IMR-90 (cell line): ENCODE measurements around the gene LRRC1. TPM values are rescaled to one million over a fixed set of nuclear protein-coding genes. Genes with fewer than 3 reads are reported as not detected.

Experiments
- ATAC-seq: fragments of 200-7000 bp; cut with Tn5 transposase; 2 replicates; pipeline ENCODE4 v1.9.1; 2020; ENCODE audit warnings: low read depth, mild to moderate bottlenecking, moderate library complexity
- BruUV-seq: library from RNA; stranded (reverse); fragments of 400-500 nt; replicated peaks from 2 replicates; lab custom pipeline; 2021; lab: Mats Ljungman, UMichigan
- CTCF ChIA-PET: fragments of 300-600 bp; formaldehyde crosslinking; extraction: SDS; loops from one replicate; lab custom pipeline; 2021; ENCODE audit warnings: antibody characterized with exemption; lab: Yijun Ruan, JAX
- POLR2A ChIA-PET: fragments of 300-600 bp; sonication (Branson Sonifier 250); formaldehyde crosslinking; loops from one replicate; lab custom pipeline; 2022; ENCODE audit warnings: antibody characterized with exemption; ENCODE audit not compliant: unreplicated experiment; lab: Charles Lee
- DNase-seq: peaks from one replicate; pipeline ENCODE4 v3.0.0; 2013
- H2AFZ ChIP-seq: replicated peaks from 2 replicates; pipeline ENCODE3; 2013; ENCODE audit warnings: low read length, mild to moderate bottlenecking; ENCODE audit not compliant: poor library complexity
- H2AK5ac ChIP-seq: 2 replicates; pipeline ENCODE4 v1.6.1; 2013; ENCODE audit warnings: low read depth, low read length, inconsistent platforms
- H2AK9ac ChIP-seq: replicated peaks from 2 replicates; pipeline ENCODE3; 2013; ENCODE audit warnings: mild to moderate bottlenecking, low read depth, low read length, moderate library complexity; ENCODE audit not compliant: poor library complexity
- H2BK120ac ChIP-seq: 2 replicates; pipeline ENCODE4 v1.6.1; 2013; ENCODE audit warnings: low read depth, low read length, inconsistent platforms
- H2BK15ac ChIP-seq: 3 replicates; pipeline ENCODE4 v1.6.1; 2013; ENCODE audit warnings: low read depth, low read length, inconsistent platforms
- H2BK20ac ChIP-seq: 2 replicates; pipeline ENCODE4 v1.6.1; 2013; ENCODE audit warnings: low read depth, mild to moderate bottlenecking, inconsistent platforms, low read length, moderate library complexity
- H2BK5ac ChIP-seq: 2 replicates; pipeline ENCODE4 v1.6.1; 2013; ENCODE audit warnings: mild to moderate bottlenecking, low read depth, low read length, inconsistent platforms; ENCODE audit not compliant: poor library complexity, severe bottlenecking
- H3K14ac ChIP-seq: replicated peaks from 2 replicates; pipeline ENCODE4 v1.6.1; 2013; ENCODE audit warnings: low read depth, low read length, inconsistent platforms
- H3K18ac ChIP-seq: 2 replicates; pipeline ENCODE4 v1.6.1; 2013; ENCODE audit warnings: low read depth, low read length, control low read depth
- H3K23ac ChIP-seq: 2 replicates; pipeline ENCODE4 v1.6.1; 2013; ENCODE audit warnings: low read depth, low read length, inconsistent platforms
- H3K27ac ChIP-seq: 2 replicates; pipeline ENCODE4 v1.5.1; 2013; ENCODE audit warnings: mild to moderate bottlenecking, control low read depth, low read length; ENCODE audit not compliant: insufficient read depth
- H3K27me3 ChIP-seq: 2 replicates; pipeline ENCODE4 v1.6.1; 2013; ENCODE audit warnings: low read length; ENCODE audit not compliant: control insufficient read depth, insufficient read depth
- H3K36me3 ChIP-seq: 2 replicates; pipeline ENCODE4 v1.6.1; 2013; ENCODE audit warnings: low read length, mixed read lengths; ENCODE audit not compliant: control insufficient read depth, insufficient read depth
- H3K4ac ChIP-seq: 2 replicates; pipeline ENCODE4 v1.6.1; 2013; ENCODE audit warnings: low read depth, low read length, inconsistent platforms
- H3K4me1 ChIP-seq: 2 replicates; pipeline ENCODE4 v1.6.1; 2013; ENCODE audit warnings: low read length, mixed read lengths; ENCODE audit not compliant: control insufficient read depth, insufficient read depth
- H3K4me2 ChIP-seq: 2 replicates; pipeline ENCODE4 v1.6.1; 2013; ENCODE audit warnings: low read depth, mild to moderate bottlenecking, control low read depth, low read length, moderate library complexity
- H3K4me3 ChIP-seq: 2 replicates; pipeline ENCODE4 v1.5.1; 2013; ENCODE audit warnings: low read depth, mild to moderate bottlenecking, control low read depth, low read length, moderate library complexity; ENCODE audit not compliant: insufficient read depth
- H3K56ac ChIP-seq: 2 replicates; pipeline ENCODE4 v1.6.1; 2013; ENCODE audit warnings: low read length, inconsistent platforms; ENCODE audit not compliant: insufficient read depth; ENCODE audit errors: extremely low read depth
- H3K79me1 ChIP-seq, 2 experiments: 2 replicates each; pipeline ENCODE4 v1.6.1; 2013; ENCODE audit warnings: low read length in 2 of 2, inconsistent platforms in 1 of 2, low read depth in 1 of 2
- H3K9ac ChIP-seq: 2 replicates; pipeline ENCODE4 v1.6.1; 2013; ENCODE audit warnings: low read depth, low read length, control low read depth
- H3K9me1 ChIP-seq: 2 replicates; pipeline ENCODE4 v1.6.1; 2013; ENCODE audit warnings: low read length, inconsistent platforms; ENCODE audit not compliant: insufficient read depth
- H3K9me3 ChIP-seq: 2 replicates; pipeline ENCODE4 v1.6.1; 2013; ENCODE audit warnings: low read length; ENCODE audit not compliant: control insufficient read depth, insufficient read depth
- H4K20me1 ChIP-seq: 2 replicates; pipeline ENCODE4 v1.6.1; 2013; ENCODE audit warnings: low read length, inconsistent platforms; ENCODE audit not compliant: insufficient read depth
- H4K5ac ChIP-seq: 2 replicates; pipeline ENCODE4 v1.6.1; 2013; ENCODE audit warnings: mild to moderate bottlenecking, low read depth, low read length, control low read depth
- H4K8ac ChIP-seq, 2 experiments: 2 replicates each; pipeline ENCODE4 v1.6.1; 2013; ENCODE audit warnings: low read depth in 2 of 2, low read length in 2 of 2, control low read depth in 1 of 2, inconsistent platforms in 1 of 2
- H4K91ac ChIP-seq: 2 replicates; pipeline ENCODE4 v1.6.1; 2013; ENCODE audit warnings: low read depth, low read length, inconsistent platforms; ENCODE audit not compliant: insufficient read depth
- CEBPB ChIP-seq: IDR thresholded peaks from 2 replicates; pipeline ENCODE4 v1.6.1; 2012; ENCODE audit warnings: low read depth, low read length, improper control_type of control experiment
- FOS ChIP-seq: fragments of 150-350 bp; IDR thresholded peaks from 2 replicates; pipeline ENCODE4 v1.6.1; 2016; ENCODE audit warnings: low read depth, low read length
- MAZ ChIP-seq: IDR thresholded peaks from 2 replicates; pipeline ENCODE4 v1.6.1; 2012; ENCODE audit warnings: low read depth, mild to moderate bottlenecking, low read length, improper control_type of control experiment, moderate library complexity, borderline replicate concordance
- MXI1 ChIP-seq: IDR thresholded peaks from 2 replicates; pipeline ENCODE4 v1.6.1; 2012; ENCODE audit warnings: low read depth, mild to moderate bottlenecking, low read length, moderate library complexity, borderline replicate concordance
- NFE2L2 ChIP-seq: fragments of 150-350 bp; IDR thresholded peaks from 2 replicates; pipeline ENCODE4 v1.6.1; 2016; ENCODE audit warnings: low read depth, mild to moderate bottlenecking, low read length
- RAD21 ChIP-seq: IDR thresholded peaks from 2 replicates; pipeline ENCODE4 v1.6.1; 2012; ENCODE audit warnings: low read length, improper control_type of control experiment
- WGBS, 2 experiments: methylation state at CpG; one replicate each; pipeline versions ENCODE4 v1.1.5 to v1.1.7; 2013; ENCODE audit warnings: missing lambda C conversion rate in 2 of 2; ENCODE audit not compliant: insufficient read length in 1 of 2; ENCODE audit errors: extremely low coverage in 2 of 2; 5-methylcytosine and 5-hydroxymethylcytosine counted together
- dilution Hi-C: fragments of 300-500 bp; cut with HindIII; formaldehyde crosslinking; loops from one replicate; pipeline ENCODE4 v1.14.3; 2018; ENCODE audit warnings: low sequenced_read_pairs; ENCODE audit not compliant: unreplicated experiment
- in situ Hi-C: fragments of 300-500 bp; cut with MboI; formaldehyde crosslinking; loops from 3 replicates; pipeline ENCODE4 v1.14.3; 2019; ENCODE audit warnings: low sequenced_read_pairs, inconsistent platforms, mixed read lengths
- intact Hi-C: fragments of 100-400 bp; cut with micrococcal nuclease; formaldehyde crosslinking; loops from 2 replicates; pipeline ENCODE4 v1.10.0; 2022
- polyA plus RNA-seq, 3 experiments: library from polyadenylated mRNA; depleted of rRNA; stranded (reverse); fragments of >200 nt; gene quantifications; 2 replicates each; pipeline ENCODE4 v1.2.3, GENCODE V29; 2012; ENCODE audit warnings: low replicate concordance in 1 of 3
- total RNA-seq: library from RNA; depleted of rRNA; stranded (reverse); fragments of >200 nt; gene quantifications from 2 replicates; pipeline ENCODE4 v1.2.3, GENCODE V29; 2012
- TF ChIP-seq, protein P1 (sequence below): fragments of 150-350 bp; IDR thresholded peaks from 2 replicates; pipeline ENCODE4 v1.6.1; 2016; ENCODE audit warnings: low read depth, mild to moderate bottlenecking, low read length, moderate library complexity, borderline replicate concordance

Gene LRRC1
- total and polyA plus RNA-seq, 2 of the 4 experiments (the other 2 are of a cell fraction) = 5.1 to 6.1 TPM

DNA sequence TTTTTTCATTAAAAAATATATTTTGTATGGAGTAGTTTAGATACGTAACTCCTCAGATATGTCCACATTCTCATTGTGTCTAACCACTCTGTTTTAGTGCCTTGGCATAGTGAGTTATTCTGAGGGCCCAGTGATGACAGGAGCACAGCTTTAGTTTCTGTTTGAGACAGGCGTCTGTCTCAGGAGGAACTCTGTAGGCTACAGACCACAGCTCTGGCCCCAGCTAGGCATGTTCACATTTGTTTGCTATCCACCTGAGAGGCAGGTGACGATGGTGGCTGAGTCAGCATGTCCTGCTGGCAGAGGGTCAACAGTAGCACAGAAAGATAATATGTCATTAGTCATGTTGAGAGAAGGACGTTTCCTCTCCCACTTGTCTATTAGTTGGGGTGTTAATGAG is 16.3 kb downstream of the LRRC1 start:
- peaks cover 8% of the 10 kb centered on the region for H3K4me1 ChIP-seq
- no peak overlapping the region for H2AK9ac ChIP-seq
- DNase-seq (no peak), ATAC-seq (no peak)
- no peak overlapping the region for H3K14ac ChIP-seq
- H4K91ac ChIP-seq = no peak overlapping the region; the same call in 1 of the 2 replicates
- H3K18ac ChIP-seq = no peak overlapping the region
- intact Hi-C loops = no loop called here
- H3K36me3 ChIP-seq = no peaks in the 10 kb centered on the region
- dilution Hi-C loops = no loop called here
- H3K9me3 ChIP-seq = no peaks in the 10 kb centered on the region
- CTCF ChIA-PET = no interaction called here
- TF ChIP-seq, protein P1, sequence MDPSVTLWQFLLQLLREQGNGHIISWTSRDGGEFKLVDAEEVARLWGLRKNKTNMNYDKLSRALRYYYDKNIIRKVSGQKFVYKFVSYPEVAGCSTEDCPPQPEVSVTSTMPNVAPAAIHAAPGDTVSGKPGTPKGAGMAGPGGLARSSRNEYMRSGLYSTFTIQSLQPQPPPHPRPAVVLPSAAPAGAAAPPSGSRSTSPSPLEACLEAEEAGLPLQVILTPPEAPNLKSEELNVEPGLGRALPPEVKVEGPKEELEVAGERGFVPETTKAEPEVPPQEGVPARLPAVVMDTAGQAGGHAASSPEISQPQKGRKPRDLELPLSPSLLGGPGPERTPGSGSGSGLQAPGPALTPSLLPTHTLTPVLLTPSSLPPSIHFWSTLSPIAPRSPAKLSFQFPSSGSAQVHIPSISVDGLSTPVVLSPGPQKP = no peak
- TF ChIP-seq FOS (no peak), MXI1 (no peak), CEBPB (no peak), RAD21 (no peak), MAZ (no peak), NFE2L2 (no peak)
- no peak overlapping the region for H3K4me2 ChIP-seq
- H2AK5ac ChIP-seq = 0 out of 2 replicates have a peak overlapping the region, but pooled peaks have one; percentile 20
- no peak overlapping the region for H2BK120ac ChIP-seq
- 0 out of 2 replicates have a peak overlapping the region, but pooled peaks have one; percentile 24 for H3K4ac ChIP-seq
- H4K8ac ChIP-seq = 0 out of 4 replicates have a peak overlapping the region, but pooled peaks of 1 of the 2 experiments have one; percentile 40
- H2BK20ac ChIP-seq = no peak overlapping the region
- H3K27me3 ChIP-seq = no peaks in the 10 kb centered on the region
- no peak overlapping the region for H3K23ac ChIP-seq
- peaks cover 30 to 62% of the 10 kb centered on the region in 2 experiments for H3K79me1 ChIP-seq
- POLR2A ChIA-PET = no interaction called here
- H3K9ac ChIP-seq = no peak overlapping the region
- H3K56ac ChIP-seq = no peak overlapping the region
- no TSS peak for BruUV-seq
- H4K5ac ChIP-seq = no peak overlapping the region
- WGBS, 2 experiments = no CpG with 5 or more reads among the region's 4 CpGs
- no peak overlapping the region for H2BK15ac ChIP-seq
- H3K27ac ChIP-seq = no peak overlapping the region
- H3K4me3 ChIP-seq = no peak overlapping the region
- peaks cover 3% of the 10 kb centered on the region; the same call in 1 of the 2 replicates for H4K20me1 ChIP-seq
- H2AFZ ChIP-seq = no peak overlapping the region
- in situ Hi-C loops = no loop called here
- H3K9me1 ChIP-seq = peaks cover 10% of the 10 kb centered on the region
- H2BK5ac ChIP-seq = no peak overlapping the region
